Astrocyte (in vitro differentiated cells and primary cell): Measurements from ENCODE around the gene DMBX1. TPM values are rescaled to one million over a fixed set of nuclear protein-coding genes. Genes with fewer than 3 reads are reported as not detected.

ENCODE experiments used
- DNase-seq: peaks from one replicate; pipeline ENCODE4 v3.0.0-alpha.2; 2010; ENCODE audit warnings: low read depth
- FAIRE-seq: peaks from 2 replicates; lab custom pipeline; 2011; peaks lifted over from hg19 to GRCh38; lab: Jason Lieb, UNC
- H2AFZ ChIP-seq: 2 replicates; pipeline ENCODE4 v1.6.0; 2012; ENCODE audit warnings: low read depth, low read length, inconsistent platforms
- H3K27ac ChIP-seq: 2 replicates; pipeline ENCODE4 v1.5.1; 2011; ENCODE audit warnings: low read depth, low read length, inconsistent platforms
- H3K27me3 ChIP-seq: 2 replicates; pipeline ENCODE4 v1.6.0; 2011; ENCODE audit warnings: low read length, inconsistent platforms; ENCODE audit not compliant: insufficient read depth
- H3K36me3 ChIP-seq: 2 replicates; pipeline ENCODE4 v1.5.1; 2011; ENCODE audit warnings: low read length, inconsistent platforms; ENCODE audit not compliant: insufficient read depth
- H3K4me1 ChIP-seq: 2 replicates; pipeline ENCODE4 v1.5.1; 2011; ENCODE audit warnings: low read length, inconsistent platforms; ENCODE audit not compliant: insufficient read depth
- H3K4me2 ChIP-seq: 2 replicates; pipeline ENCODE4 v1.6.0; 2012; ENCODE audit warnings: low read length, inconsistent platforms
- H3K4me3 ChIP-seq: 2 replicates; pipeline ENCODE4 v1.5.1; 2011; ENCODE audit warnings: low read depth, mild to moderate bottlenecking, low read length, inconsistent platforms; ENCODE audit not compliant: insufficient read depth
- H3K79me2 ChIP-seq: 2 replicates; pipeline ENCODE4 v1.6.0; 2012; ENCODE audit warnings: mild to moderate bottlenecking, low read length, inconsistent platforms; ENCODE audit not compliant: insufficient read depth
- H3K9ac ChIP-seq: 2 replicates; pipeline ENCODE4 v1.6.0; 2012; ENCODE audit warnings: mild to moderate bottlenecking, low read length, inconsistent platforms
- H3K9me3 ChIP-seq: 2 replicates; pipeline ENCODE4 v1.5.1; 2012; ENCODE audit warnings: low read depth, mild to moderate bottlenecking, low read length, inconsistent platforms; ENCODE audit not compliant: insufficient read depth
- H4K20me1 ChIP-seq: 2 replicates; pipeline ENCODE4 v1.6.0; 2012; ENCODE audit warnings: low read length, inconsistent platforms; ENCODE audit not compliant: insufficient read depth
- H3K27ac Mint-ChIP-seq: one replicate; pipeline ENCODE4 v1.8.0; 2021; ENCODE audit warnings: mild to moderate bottlenecking, mixed read lengths; ENCODE audit not compliant: unreplicated experiment
- H3K27me3 Mint-ChIP-seq: one replicate; pipeline ENCODE4 v1.8.0; 2021; ENCODE audit warnings: low read depth, mixed read lengths; ENCODE audit not compliant: unreplicated experiment
- H3K36me3 Mint-ChIP-seq: one replicate; pipeline ENCODE4 v1.8.0; 2021; ENCODE audit warnings: low read depth, mixed read lengths; ENCODE audit not compliant: unreplicated experiment
- H3K4me1 Mint-ChIP-seq: one replicate; pipeline ENCODE4 v1.8.0; 2021; ENCODE audit warnings: low read depth, mixed read lengths; ENCODE audit not compliant: unreplicated experiment
- H3K4me3 Mint-ChIP-seq: one replicate; pipeline ENCODE4 v1.8.0; 2021; ENCODE audit warnings: mild to moderate bottlenecking, moderate library complexity, mixed read lengths; ENCODE audit not compliant: unreplicated experiment
- H3K9me3 Mint-ChIP-seq: one replicate; pipeline ENCODE4 v1.8.0; 2021; ENCODE audit warnings: mild to moderate bottlenecking, mixed read lengths; ENCODE audit not compliant: unreplicated experiment
- EZH2 ChIP-seq: IDR thresholded peaks from 2 replicates; pipeline ENCODE4 v1.6.1; 2012; ENCODE audit warnings: mild to moderate bottlenecking, low read length, inconsistent platforms; ENCODE audit not compliant: insufficient read depth
- total RNA-seq: library from RNA; stranded (reverse); gene quantifications from 2 replicates; pipeline ENCODE4 v1.2.1, GENCODE V29; 2021
- TF ChIP-seq, protein P1 (sequence below): IDR thresholded peaks from 2 replicates; pipeline ENCODE4 v1.5.1; 2011; ENCODE audit warnings: low read depth, mild to moderate bottlenecking, inconsistent platforms, low read length, moderate library complexity; ENCODE audit not compliant: insufficient read depth

Gene DMBX1
- total RNA-seq, 1 donor from 2014 or later = 0.07 TPM

DNA sequence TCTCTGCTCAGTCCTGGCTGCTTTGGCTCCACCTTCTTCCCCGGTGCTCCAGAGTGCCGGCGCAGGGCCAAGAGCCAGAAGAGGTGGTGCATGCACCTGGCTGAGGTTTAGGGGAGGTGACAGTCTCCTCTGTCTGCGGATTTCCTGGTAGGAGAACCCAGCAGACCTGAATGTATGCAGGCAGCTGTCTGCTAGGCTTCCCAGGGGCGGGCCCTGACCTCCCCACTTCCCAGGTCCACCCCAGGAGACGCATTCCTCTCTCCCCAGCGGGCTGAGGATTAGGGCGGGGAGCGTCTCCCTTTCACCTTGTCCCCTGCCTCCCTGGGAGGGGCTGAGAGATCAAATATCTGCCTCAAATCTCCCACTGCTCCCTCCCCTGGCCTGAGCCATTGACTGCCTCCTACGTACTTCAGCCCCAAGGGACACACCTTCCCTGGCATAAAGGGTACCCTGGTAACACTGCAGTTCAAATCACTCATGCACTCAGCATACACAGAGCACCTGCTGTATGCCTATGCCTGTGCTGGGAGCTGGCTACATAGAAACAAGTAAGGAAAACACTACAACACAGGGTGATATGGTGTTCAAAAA, 27.5 kb downstream of the DMBX1 start:
- Mint-ChIP-seq H3K36me3 (no peaks in the 10 kb centered on the region), H3K27ac (peak overlapping the region; percentile 34), H3K9me3 (no peaks in the 10 kb centered on the region), H3K4me1 (peaks cover 50% of the 10 kb centered on the region), H3K27me3 (peaks cover 25% of the 10 kb centered on the region), H3K4me3 (no peak overlapping the region)
- Histone ChIP-seq H3K9ac (no peak overlapping the region), H3K4me2 (peak overlapping the region; percentile 5), H3K27me3 (peaks cover 17% of the 10 kb centered on the region), H3K36me3 (no peaks in the 10 kb centered on the region), H4K20me1 (no peaks in the 10 kb centered on the region), H3K4me1 (peaks cover 25% of the 10 kb centered on the region), H3K79me2 (no peaks in the 10 kb centered on the region), H3K9me3 (no peaks in the 10 kb centered on the region), H3K4me3 (no peak overlapping the region), H2AFZ (no peak overlapping the region), H3K27ac (no peak overlapping the region)
- DNase-seq (no peak), FAIRE-seq (no peak)
- no peak for TF ChIP-seq EZH2
- TF ChIP-seq, protein P1, sequence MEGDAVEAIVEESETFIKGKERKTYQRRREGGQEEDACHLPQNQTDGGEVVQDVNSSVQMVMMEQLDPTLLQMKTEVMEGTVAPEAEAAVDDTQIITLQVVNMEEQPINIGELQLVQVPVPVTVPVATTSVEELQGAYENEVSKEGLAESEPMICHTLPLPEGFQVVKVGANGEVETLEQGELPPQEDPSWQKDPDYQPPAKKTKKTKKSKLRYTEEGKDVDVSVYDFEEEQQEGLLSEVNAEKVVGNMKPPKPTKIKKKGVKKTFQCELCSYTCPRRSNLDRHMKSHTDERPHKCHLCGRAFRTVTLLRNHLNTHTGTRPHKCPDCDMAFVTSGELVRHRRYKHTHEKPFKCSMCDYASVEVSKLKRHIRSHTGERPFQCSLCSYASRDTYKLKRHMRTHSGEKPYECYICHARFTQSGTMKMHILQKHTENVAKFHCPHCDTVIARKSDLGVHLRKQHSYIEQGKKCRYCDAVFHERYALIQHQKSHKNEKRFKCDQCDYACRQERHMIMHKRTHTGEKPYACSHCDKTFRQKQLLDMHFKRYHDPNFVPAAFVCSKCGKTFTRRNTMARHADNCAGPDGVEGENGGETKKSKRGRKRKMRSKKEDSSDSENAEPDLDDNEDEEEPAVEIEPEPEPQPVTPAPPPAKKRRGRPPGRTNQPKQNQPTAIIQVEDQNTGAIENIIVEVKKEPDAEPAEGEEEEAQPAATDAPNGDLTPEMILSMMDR = no peak

DNA sequence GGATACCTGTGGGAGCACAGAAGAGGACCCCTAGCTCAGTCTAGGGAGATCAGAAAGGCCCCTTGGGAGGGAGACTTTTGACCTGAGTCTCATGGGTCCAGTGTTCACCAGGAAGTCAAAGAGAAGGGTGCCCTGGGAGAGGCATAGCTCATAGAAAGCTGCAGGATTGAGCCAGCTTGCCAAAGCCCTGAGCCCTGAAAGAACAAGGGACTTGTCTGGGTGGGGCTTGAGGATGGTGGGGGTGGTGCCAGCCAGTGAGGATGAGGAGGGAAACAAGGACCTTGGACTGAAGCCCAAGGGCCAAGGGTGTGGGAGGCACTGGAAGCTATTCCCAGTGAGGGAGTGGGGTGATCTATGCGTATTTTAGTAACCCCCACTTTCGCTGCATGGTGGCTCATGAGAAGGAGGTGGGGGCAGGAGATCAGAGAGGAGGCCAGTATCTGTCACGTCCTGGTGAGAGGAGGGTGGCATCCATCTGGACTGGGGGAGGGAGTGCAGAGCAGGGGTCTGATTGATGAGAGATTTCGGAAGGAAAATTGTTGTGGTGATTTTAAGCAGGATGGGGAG, 28.4 kb downstream of the DMBX1 start:
- H3K4me3 ChIP-seq = no peak overlapping the region
- Mint-ChIP-seq H3K4me3 (no peak overlapping the region), H3K27ac (peak overlapping the region; percentile 41), H3K27me3 (peaks cover 20% of the 10 kb centered on the region), H3K36me3 (no peaks in the 10 kb centered on the region), H3K4me1 (peaks cover 49% of the 10 kb centered on the region), H3K9me3 (no peaks in the 10 kb centered on the region)
- DNase-seq (no peak), FAIRE-seq (no peak)
- H4K20me1 ChIP-seq = no peaks in the 10 kb centered on the region
- no peaks in the 10 kb centered on the region for H3K79me2 ChIP-seq
- H3K27me3 ChIP-seq = peaks cover 17% of the 10 kb centered on the region
- no peaks in the 10 kb centered on the region for H3K9me3 ChIP-seq
- no peak overlapping the region for H2AFZ ChIP-seq
- H3K4me1 ChIP-seq = peaks cover 34% of the 10 kb centered on the region
- H3K4me2 ChIP-seq = no peak overlapping the region
- no peak for TF ChIP-seq EZH2
- TF ChIP-seq, protein P1 = no peak
- H3K27ac ChIP-seq = no peak overlapping the region
- no peaks in the 10 kb centered on the region for H3K36me3 ChIP-seq
- H3K9ac ChIP-seq = no peak overlapping the region

DNA sequence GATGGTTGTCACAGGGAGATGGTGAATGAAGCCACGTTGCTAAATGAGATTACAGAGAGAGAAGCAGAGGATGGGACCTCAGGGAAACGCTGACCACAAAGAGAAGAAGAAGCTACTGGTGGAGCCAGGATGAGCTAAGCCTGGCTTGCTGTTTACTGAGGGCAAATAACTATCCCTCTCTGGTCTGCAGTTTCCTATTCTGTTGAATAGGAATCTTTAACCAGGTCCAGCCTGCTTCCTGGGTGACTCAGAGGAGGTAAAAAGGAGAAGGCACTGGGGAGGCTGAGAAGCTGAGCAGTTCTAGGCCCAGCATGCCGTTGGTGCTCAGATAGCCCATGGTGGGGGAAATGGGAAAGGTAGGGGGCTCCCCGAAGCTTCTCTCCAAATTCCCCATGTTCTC, 29.6 kb downstream of the DMBX1 start:
- Histone ChIP-seq H4K20me1 (no peaks in the 10 kb centered on the region), H3K36me3 (no peaks in the 10 kb centered on the region), H3K79me2 (no peaks in the 10 kb centered on the region), H2AFZ (no peak overlapping the region), H3K4me2 (no peak overlapping the region), H3K9me3 (no peaks in the 10 kb centered on the region), H3K9ac (no peak overlapping the region), H3K27ac (no peak overlapping the region), H3K27me3 (peaks cover 13% of the 10 kb centered on the region), H3K4me1 (peaks cover 34% of the 10 kb centered on the region), H3K4me3 (no peak overlapping the region)
- no peaks in the 10 kb centered on the region for H3K36me3 Mint-ChIP-seq
- FAIRE-seq = no peak
- no peak for TF ChIP-seq EZH2
- TF ChIP-seq, protein P1 = no peak
- no peaks in the 10 kb centered on the region for H3K9me3 Mint-ChIP-seq
- no peak for DNase-seq
- no peak overlapping the region for H3K27ac Mint-ChIP-seq
- H3K4me1 Mint-ChIP-seq = peaks cover 44% of the 10 kb centered on the region
- H3K27me3 Mint-ChIP-seq = peaks cover 21% of the 10 kb centered on the region
- peak overlapping the region; percentile 41 for H3K4me3 Mint-ChIP-seq
